Neuron (in vitro differentiated cells): ENCODE measurements around the gene PRR14.
"Not testable (repeated sequence)": the region's sequence is repeated elsewhere in the genome, so short reads cannot be mapped to it uniquely, and the experiment has no call there.

ENCODE experiments used
- H2AFZ ChIP-seq: one replicate; pipeline ENCODE4 v1.6.1; 2013; ENCODE audit warnings: low read depth, mild to moderate bottlenecking, inconsistent platforms, low read length, moderate library complexity
- H3K27me3 ChIP-seq: one replicate; pipeline ENCODE4 v1.6.1; 2013; ENCODE audit warnings: low read length; ENCODE audit not compliant: insufficient read depth
- H3K36me3 ChIP-seq: one replicate; pipeline ENCODE4 v1.6.1; 2013; ENCODE audit warnings: low read length; ENCODE audit not compliant: insufficient read depth
- H3K4me1 ChIP-seq: one replicate; pipeline ENCODE4 v1.6.1; 2013; ENCODE audit warnings: low read length; ENCODE audit not compliant: insufficient read depth
- H3K4me3 ChIP-seq: 2 replicates; pipeline ENCODE4 v1.5.1; 2013; ENCODE audit warnings: mild to moderate bottlenecking, low read length, moderate library complexity
- H3K9me3 ChIP-seq: one replicate; pipeline ENCODE4 v1.6.1; 2013; ENCODE audit warnings: low read length

The PRR14 gene

DNA sequence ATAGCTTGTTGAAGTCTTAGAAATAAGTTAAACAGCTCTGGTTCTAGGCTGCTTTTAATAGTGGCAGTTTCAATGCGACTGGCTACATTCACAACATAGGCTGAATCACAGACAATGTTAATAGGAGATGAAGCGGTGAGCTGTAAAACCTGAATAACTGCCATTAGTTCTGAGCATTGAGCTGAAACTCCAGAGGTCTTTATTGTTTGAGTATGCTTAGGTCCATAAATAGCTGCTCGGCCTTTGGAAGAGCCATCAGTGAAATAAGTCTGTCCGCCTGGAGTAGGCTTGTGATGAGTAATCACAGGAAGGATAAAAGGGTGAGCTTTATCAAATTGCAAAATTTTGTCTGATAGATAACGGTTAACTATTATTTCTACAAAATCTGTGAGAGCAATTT, 31.1 kb upstream of the PRR14 start:
- H3K4me3 ChIP-seq, result no peak overlapping the region
- H2AFZ ChIP-seq, result no peak overlapping the region
- H3K36me3 ChIP-seq, result no peaks in the 10 kb centered on the region
- peaks cover 15% of the 10 kb centered on the region for H3K4me1 ChIP-seq
- peaks cover 3% of the 10 kb centered on the region for H3K27me3 ChIP-seq
- peaks cover 2% of the 10 kb centered on the region for H3K9me3 ChIP-seq

DNA sequence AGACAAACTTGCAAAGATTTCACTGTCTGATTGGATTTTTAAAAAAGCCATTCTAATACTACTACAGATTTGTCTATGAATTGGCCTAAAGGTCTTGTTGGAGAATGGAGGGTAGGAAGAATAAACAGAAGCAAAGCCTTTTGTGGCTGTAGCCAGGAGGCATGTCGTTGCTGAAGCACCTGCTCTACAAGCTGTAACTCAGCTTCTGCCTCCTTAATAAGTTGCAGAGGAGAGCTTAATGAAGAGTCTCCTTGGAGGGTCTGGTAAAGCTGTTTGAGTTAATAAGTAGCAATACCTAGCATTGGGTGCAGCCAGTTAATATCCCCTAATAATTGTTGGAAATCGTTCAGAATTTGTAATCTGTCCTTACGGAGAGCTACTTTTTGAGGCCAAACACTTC, 30.6 kb upstream of the PRR14 start:
- H3K27me3 ChIP-seq, result peaks cover 3% of the 10 kb centered on the region
- H3K9me3 ChIP-seq, result peaks cover 2% of the 10 kb centered on the region
- no peak overlapping the region for H2AFZ ChIP-seq
- peaks cover 15% of the 10 kb centered on the region for H3K4me1 ChIP-seq
- H3K36me3 ChIP-seq, result no peaks in the 10 kb centered on the region
- no peak overlapping the region for H3K4me3 ChIP-seq

DNA sequence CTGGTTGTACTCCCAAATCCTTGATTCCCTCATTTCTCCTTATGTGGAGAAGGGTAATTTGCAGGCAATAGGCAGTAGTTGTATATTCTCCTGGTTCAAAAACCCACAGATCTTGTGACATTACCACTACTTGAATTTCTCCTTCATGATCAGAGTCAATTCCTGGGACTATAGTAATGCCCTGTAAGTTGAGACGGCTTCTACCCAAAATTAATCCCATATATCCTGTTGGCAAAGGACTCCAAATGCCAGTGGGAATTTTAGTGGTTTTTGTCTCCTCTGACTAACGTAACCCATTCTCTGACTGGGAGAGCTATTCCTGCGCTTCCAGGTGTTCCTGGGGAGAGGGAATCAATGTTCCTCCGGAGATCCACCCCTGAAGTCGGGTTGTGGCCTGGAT, 29.0 kb upstream of the PRR14 start:
- H3K36me3 ChIP-seq, result no peaks in the 10 kb centered on the region
- H3K4me1 ChIP-seq, result peaks cover 15% of the 10 kb centered on the region
- no peak overlapping the region for H3K4me3 ChIP-seq
- peaks cover 3% of the 10 kb centered on the region for H3K27me3 ChIP-seq
- H2AFZ ChIP-seq, result no peak overlapping the region
- peaks cover 2% of the 10 kb centered on the region for H3K9me3 ChIP-seq

DNA sequence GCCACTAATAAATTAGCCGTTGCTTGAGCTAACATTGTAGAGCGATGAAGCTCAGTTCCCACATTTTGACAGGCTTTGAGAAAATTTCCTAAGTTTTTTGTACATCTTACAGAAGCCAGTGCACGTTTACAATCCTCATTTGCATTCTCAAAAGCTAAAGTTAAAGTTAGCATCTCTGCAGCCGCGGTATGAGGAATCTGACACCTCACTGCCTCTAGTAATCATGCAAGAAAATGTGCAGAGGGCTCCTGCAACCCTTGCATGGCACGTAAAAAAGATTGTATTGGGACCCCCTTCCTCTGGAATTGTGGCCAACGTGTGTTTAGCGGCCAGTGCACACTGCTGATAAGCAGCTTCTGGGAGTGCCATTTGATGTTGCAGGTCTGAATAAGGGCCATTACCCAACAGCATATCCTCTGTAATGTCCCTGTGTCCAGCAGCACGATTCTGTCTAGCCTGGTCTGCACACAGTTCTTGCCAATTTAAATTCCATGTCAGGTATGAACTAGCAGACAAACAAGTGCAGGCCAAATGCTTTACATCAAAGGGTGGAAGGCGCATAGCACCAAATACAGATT, 28.2 kb upstream of the PRR14 start:
- H3K4me3 ChIP-seq, result no peak overlapping the region
- peaks cover 2% of the 10 kb centered on the region for H3K9me3 ChIP-seq
- peaks cover 3% of the 10 kb centered on the region for H3K27me3 ChIP-seq
- H2AFZ ChIP-seq, result no peak overlapping the region
- no peaks in the 10 kb centered on the region for H3K36me3 ChIP-seq
- H3K4me1 ChIP-seq, result peaks cover 15% of the 10 kb centered on the region

- Histone ChIP-seq H3K27me3 (peaks cover 3% of the 10 kb centered on the region), H2AFZ (no peak overlapping the region), H3K4me1 (peaks cover 15% of the 10 kb centered on the region), H3K9me3 (peaks cover 2% of the 10 kb centered on the region), H3K4me3 (no peak overlapping the region), H3K36me3 (no peaks in the 10 kb centered on the region)
Observed at GRCh38 chr16:30623536-30624283, 27.1 kb upstream of the PRR14 start.

- Histone ChIP-seq H3K4me1 (peaks cover 13% of the 10 kb centered on the region), H3K9me3 (peaks cover 2% of the 10 kb centered on the region), H3K4me3 (no peak overlapping the region), H3K36me3 (no peaks in the 10 kb centered on the region), H3K27me3 (no peaks in the 10 kb centered on the region), H2AFZ (no peak overlapping the region)
Observed at GRCh38 chr16:30626236-30626635, 24.5 kb upstream of the PRR14 start.

DNA sequence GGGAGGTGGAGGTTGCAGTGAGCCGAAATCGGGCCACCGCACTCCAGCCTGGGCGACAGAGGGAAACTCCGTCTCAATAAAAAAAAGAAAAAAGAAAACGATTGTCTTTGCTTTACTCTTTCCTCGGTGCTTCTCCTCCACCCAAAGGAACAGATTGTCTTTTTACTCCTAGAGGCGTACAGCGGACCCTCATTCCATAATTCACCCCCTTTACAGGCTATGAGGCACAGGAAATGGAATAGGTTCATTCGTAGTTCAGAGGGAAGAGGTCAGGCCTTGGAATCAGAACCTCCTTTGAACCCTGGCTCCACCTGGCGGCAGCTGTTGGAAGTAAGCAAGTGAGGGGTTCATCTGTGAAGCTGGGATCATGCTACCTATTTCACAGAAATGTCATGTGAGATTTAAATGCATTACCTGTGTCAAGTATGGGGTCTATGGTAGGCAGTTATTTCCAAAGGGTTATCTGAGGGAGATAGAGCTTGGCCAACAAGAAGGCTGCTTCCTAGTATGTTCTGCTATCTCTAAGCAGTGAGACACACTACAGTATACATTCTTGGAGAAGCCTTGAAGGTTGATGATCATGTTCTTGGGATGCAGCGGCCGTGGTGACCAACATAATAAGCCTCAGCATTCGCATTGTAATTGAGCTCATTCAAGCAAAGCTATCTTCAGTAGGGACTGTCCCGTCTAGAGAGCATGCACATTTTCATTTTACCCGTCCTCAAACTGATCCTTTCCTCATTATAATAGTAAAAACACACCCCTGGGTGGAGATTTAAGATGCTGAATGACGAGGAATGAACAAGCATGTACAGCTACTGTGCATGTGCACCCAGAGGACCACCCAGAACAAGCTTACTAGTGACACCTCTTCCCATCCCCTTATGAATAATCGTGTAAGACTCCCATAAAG, 21.9 kb upstream of the PRR14 start:
- Histone ChIP-seq H3K9me3 (peaks cover 2% of the 10 kb centered on the region), H2AFZ (no peak overlapping the region), H3K4me1 (no peaks in the 10 kb centered on the region), H3K27me3 (no peaks in the 10 kb centered on the region), H3K4me3 (no peak overlapping the region), H3K36me3 (no peaks in the 10 kb centered on the region)

GRCh38 chr16:30632454-30632853, 18.3 kb upstream of the PRR14 start:
- H3K9me3 ChIP-seq, H2AFZ ChIP-seq, H3K27me3 ChIP-seq, H3K36me3 ChIP-seq, H3K4me3 ChIP-seq, H3K4me1 ChIP-seq: not testable (repeated sequence)

- Histone ChIP-seq H3K4me1 (peaks cover 7% of the 10 kb centered on the region), H3K4me3 (peak overlapping the region; percentile 86), H2AFZ (peak overlapping the region; percentile 83), H3K27me3 (no peaks in the 10 kb centered on the region), H3K9me3 (no peaks in the 10 kb centered on the region), H3K36me3 (no peaks in the 10 kb centered on the region)
Observed at GRCh38 chr16:30633526-30633925, 17.2 kb upstream of the PRR14 start.

GRCh38 chr16:30636599-30636998, 14.2 kb upstream of the PRR14 start:
- Histone ChIP-seq H3K9me3 (no peaks in the 10 kb centered on the region), H3K27me3 (no peaks in the 10 kb centered on the region), H3K4me1 (peaks cover 7% of the 10 kb centered on the region), H3K36me3 (no peaks in the 10 kb centered on the region), H3K4me3 (no peak overlapping the region), H2AFZ (no peak overlapping the region)

DNA sequence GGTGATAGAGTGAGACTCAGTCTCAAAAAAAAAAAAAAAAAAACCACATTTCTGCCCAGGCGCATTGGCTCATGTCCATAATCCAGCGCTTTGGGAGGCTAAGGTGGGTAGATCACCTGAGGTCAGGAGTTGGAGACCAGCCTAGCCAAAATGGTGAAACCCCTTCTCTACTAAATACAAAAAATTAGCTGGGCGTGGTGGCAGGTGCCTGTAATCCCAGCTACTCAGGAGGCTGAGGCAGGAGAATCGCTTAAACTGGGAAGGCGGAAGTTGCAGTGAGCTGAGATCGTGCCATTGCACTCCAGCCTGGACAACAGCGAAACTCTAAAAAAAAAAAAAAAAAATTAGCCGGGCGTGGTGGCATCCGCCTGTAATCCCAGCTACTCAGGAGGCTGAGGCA, 13.6 kb upstream of the PRR14 start:
- not testable (repeated sequence) for H3K9me3 ChIP-seq, H2AFZ ChIP-seq, H3K4me3 ChIP-seq, H3K36me3 ChIP-seq, H3K27me3 ChIP-seq, H3K4me1 ChIP-seq

DNA sequence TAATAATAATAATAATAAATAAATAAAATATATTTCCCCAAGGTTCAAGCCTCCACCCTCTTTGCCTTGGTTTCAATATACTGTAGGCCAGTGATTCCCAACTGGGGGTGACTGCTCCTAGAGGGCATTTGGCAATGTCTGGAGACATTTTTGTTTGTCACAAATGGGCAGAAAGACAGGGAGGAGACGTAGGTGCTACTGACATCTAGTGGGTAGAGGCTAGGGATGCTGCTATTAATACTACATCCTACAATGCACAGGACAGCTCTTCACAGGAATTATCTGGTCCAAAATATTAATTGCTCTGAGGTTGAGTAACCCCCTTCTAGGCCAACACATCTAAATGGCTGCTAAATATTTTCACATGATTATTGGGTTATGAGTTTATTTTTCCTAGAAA, 12.8 kb upstream of the PRR14 start:
- Histone ChIP-seq H3K9me3 (no peaks in the 10 kb centered on the region), H3K4me3 (no peak overlapping the region), H3K4me1 (peaks cover 7% of the 10 kb centered on the region), H2AFZ (no peak overlapping the region), H3K27me3 (no peaks in the 10 kb centered on the region), H3K36me3 (no peaks in the 10 kb centered on the region)

DNA sequence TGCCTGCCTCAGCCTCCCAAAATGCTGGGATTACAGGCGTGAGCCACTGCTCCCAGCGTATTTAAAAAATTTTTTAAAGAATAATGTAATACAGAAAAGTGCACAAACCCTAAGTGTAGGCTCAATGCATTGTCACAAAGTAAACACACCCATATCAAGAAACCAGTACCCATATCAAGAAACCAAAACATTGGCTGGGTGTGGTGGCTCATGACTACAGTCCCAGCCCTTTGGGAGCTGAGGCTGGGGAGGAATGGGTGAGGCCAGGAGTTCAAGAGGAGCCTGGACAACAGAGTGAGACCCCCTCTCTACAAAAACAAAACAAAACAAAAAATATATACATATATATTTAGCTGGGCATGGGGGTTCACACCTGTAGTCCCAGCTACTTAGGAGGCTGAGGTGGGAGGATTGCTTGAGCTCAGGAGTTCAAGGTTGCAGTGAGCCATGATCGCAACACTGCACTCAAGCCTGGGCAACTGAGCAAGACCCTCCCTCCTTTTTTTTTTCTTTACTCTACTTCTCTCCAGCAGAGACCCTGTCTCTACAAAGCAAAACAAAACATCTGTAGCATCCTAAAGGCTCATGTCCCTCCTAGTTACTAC, 9.3 kb upstream of the PRR14 start:
- H3K4me1 ChIP-seq, result no peaks in the 10 kb centered on the region
- no peaks in the 10 kb centered on the region for H3K27me3 ChIP-seq
- H3K4me3 ChIP-seq, result no peak overlapping the region
- H3K36me3 ChIP-seq, result no peaks in the 10 kb centered on the region
- H2AFZ ChIP-seq, result no peak overlapping the region
- H3K9me3 ChIP-seq, result no peaks in the 10 kb centered on the region
